ENCODE measurements around the gene TIPARP.

GRCh38 chr3:156735471-156735870 is 61.1 kb downstream of the TIPARP start:
- no peak for TF ChIP-seq CTCF (IDR thresholded peaks at IDR 0.05)
- no peak for TF ChIP-seq ZFX (IDR thresholded peaks at IDR 0.05; ENCODE audit: borderline replicate concordance)
